K562 (cell line): Measurements from ENCODE around the gene SS18L1. TPM values are rescaled to one million over a fixed set of nuclear protein-coding genes. Genes with fewer than 3 reads are reported as not detected.
A peak's percentile ranks its signal among the peaks of the same experiment; 100 is the strongest.

Source experiments
- CBX3 ChIP-seq, 2 experiments: IDR thresholded peaks; 1 replicate in 1 of 2; 2 replicates in 1 of 2; pipeline ENCODE4 v1.6.1; 2012; ENCODE audit warnings: inconsistent platforms in 2 of 2, low read length in 2 of 2, borderline replicate concordance in 1 of 2, control low read depth in 1 of 2
- ELF2 ChIP-seq: fragments of 250-450 bp; sonication (Bioruptor Pico); IDR thresholded peaks from 2 replicates; pipeline ENCODE4 v1.5.0; 2021; ENCODE audit warnings: mild to moderate bottlenecking
- FOXK2 ChIP-seq, 2 experiments: fragments of 450-650 bp; IDR thresholded peaks in 1 of 2; conservative IDR thresholded peaks in 1 of 2; 2 replicates each; pipeline ENCODE4 v1.6.1; 2016; ENCODE audit warnings: low read depth in 2 of 2, mild to moderate bottlenecking in 1 of 2
- FOXM1 ChIP-seq, 2 experiments: fragments of 450-650 bp in 1 of 2; sonication (generic) in 1 of 2; formaldehyde crosslinking in 1 of 2; IDR thresholded peaks; 2 replicates each; pipeline versions ENCODE4 v1.6.1 to v1.9.0; 2017 to 2022; ENCODE audit warnings: low read depth in 2 of 2, mild to moderate bottlenecking in 2 of 2, missing genetic modification reagents in 1 of 2, moderate library complexity in 1 of 2
- GABPB1 ChIP-seq: sonication (generic); formaldehyde crosslinking; IDR thresholded peaks from 2 replicates; pipeline ENCODE4 v1.8.0; 2022; ENCODE audit warnings: mild to moderate bottlenecking, missing genetic modification reagents
- NFRKB ChIP-seq: fragments of 450-650 bp; IDR thresholded peaks from 2 replicates; pipeline ENCODE4 v1.6.1; 2016; ENCODE audit warnings: low read depth
- PHF20 ChIP-seq: fragments of 450-650 bp; IDR thresholded peaks from 2 replicates; pipeline ENCODE4 v1.6.1; 2018; ENCODE audit not compliant: partially characterized antibody
- PML ChIP-seq: IDR thresholded peaks from 2 replicates; pipeline ENCODE4 v1.6.1; 2012; ENCODE audit warnings: low read length, inconsistent platforms
- RBBP5 ChIP-seq: fragments of 200-600 bp; sonication (generic); IDR thresholded peaks from 2 replicates; pipeline ENCODE4 v1.6.1; 2012; ENCODE audit warnings: borderline replicate concordance, mild to moderate bottlenecking, low read length, control low read depth, inconsistent platforms; ENCODE audit not compliant: insufficient read depth, poor library complexity, severe bottlenecking
- RBM14 ChIP-seq: fragments of 200-400 bp; formaldehyde crosslinking; IDR thresholded peaks from 2 replicates; pipeline ENCODE4 v1.6.1; 2018; ENCODE audit warnings: low read depth, mild to moderate bottlenecking, low read length, moderate library complexity, borderline replicate concordance; ENCODE audit not compliant: insufficient read depth
- RCOR1 ChIP-seq, 2 experiments: IDR thresholded peaks; 2 replicates each; pipeline ENCODE4 v1.6.1; 2012; ENCODE audit warnings: low read depth in 2 of 2, low read length in 2 of 2, borderline replicate concordance in 1 of 2, improper control_type of control experiment in 1 of 2
- SMAD1 ChIP-seq: fragments of 150-350 bp; IDR thresholded peaks from 2 replicates; pipeline ENCODE4 v1.6.1; 2014; ENCODE audit warnings: low read length, low read depth; ENCODE audit not compliant: partially characterized antibody
- TAF9B ChIP-seq: fragments of 450-650 bp; IDR thresholded peaks from 2 replicates; pipeline ENCODE4 v1.6.1; 2018; ENCODE audit warnings: mild to moderate bottlenecking; ENCODE audit not compliant: partially characterized antibody
- VEZF1 ChIP-seq: fragments of 200-800 bp; sonication (Bioruptor generic); IDR thresholded peaks from 2 replicates; pipeline ENCODE4 v1.6.1; 2017; ENCODE audit warnings: missing genetic modification characterization, missing compliant biosample characterization
- YY1 ChIP-seq, 3 experiments: IDR thresholded peaks; 2 replicates each; pipeline ENCODE4 v1.6.1; 2011; ENCODE audit warnings: low read length in 2 of 3, mild to moderate bottlenecking in 2 of 3, moderate library complexity in 2 of 3, borderline replicate concordance in 1 of 3, control low read depth in 1 of 3, low read depth in 1 of 3; ENCODE audit not compliant: insufficient read depth in 3 of 3, insufficient replicate concordance in 2 of 3, control insufficient read depth in 1 of 3, insufficient read length in 1 of 3; ENCODE audit errors: extremely low read depth in 1 of 3
- ZC3H4 ChIP-seq: sonication (generic); formaldehyde crosslinking; IDR thresholded peaks from 2 replicates; pipeline ENCODE4 v1.9.0; 2021; ENCODE audit warnings: missing genetic modification reagents, borderline replicate concordance
- ZNF263 ChIP-seq: sonication (generic); formaldehyde crosslinking; IDR thresholded peaks from 2 replicates; pipeline ENCODE4 v1.8.0; 2022; ENCODE audit warnings: mild to moderate bottlenecking, missing genetic modification reagents, borderline replicate concordance
- ZNF282 ChIP-seq: sonication (generic); formaldehyde crosslinking; IDR thresholded peaks from 2 replicates; pipeline ENCODE4 v1.8.1; 2023; ENCODE audit warnings: missing genetic modification reagents
- ZNF584 ChIP-seq: fragments of 200-800 bp; sonication (Bioruptor generic); IDR thresholded peaks from 2 replicates; pipeline ENCODE4 v1.6.1; 2016; ENCODE audit warnings: low read depth, mild to moderate bottlenecking, missing genetic modification characterization, missing compliant biosample characterization
- polyA plus RNA-seq, 8 experiments: library from polyadenylated mRNA; depleted of rRNA in 4 of 8; stranded (reverse) in 5 of 8; unstranded in 3 of 8; fragments of >200 nt; fragmentation: Nextera tagmentation in 2 of 8; fragmentation: Illumina TruSeq in 1 of 8; extraction: Ambion mirVana in 2 of 8; extraction: Trizol in 1 of 8; gene quantifications; 2 replicates each; pipeline versions ENCODE4 v1.2.1 to v1.2.3, GENCODE V29; 2011 to 2014; ENCODE audit warnings: inconsistent platforms in 1 of 8, missing spikeins in 1 of 8
- total RNA-seq, 7 experiments: library from RNA; depleted of rRNA in 6 of 7; stranded (reverse); fragments of >200 nt in 6 of 7; fragmentation: Illumina TruSeq in 2 of 7; extraction: Trizol in 2 of 7; gene quantifications; 2 replicates each; pipeline versions ENCODE4 v1.2.1 to v1.2.3, GENCODE V29; 2011 to 2021; ENCODE audit warnings: low replicate concordance in 1 of 7

Gene SS18L1
- total and polyA plus RNA-seq, 9 of the 15 experiments (the other 6 are each of a cell fraction or from before 2014, with no cell fraction given), result 2.7 to 28.3 (median 15.1) TPM

- TF ChIP-seq SMAD1 (no peak), RBM14 (0 out of 2 replicates have a peak, but pooled peaks have one; percentile 39), FOXK2 (conservative IDR thresholded peaks at IDR 0.05 in 1 of 2, IDR thresholded peaks at IDR 0.05 in 1 of 2; ENCODE audit: low read depth in 2 of 2) (peak; percentile 73 to 89), ZNF282 (0 out of 2 replicates have a peak, but pooled peaks have one; percentile 12), YY1 (IDR thresholded peaks at IDR 0.05; ENCODE audit: borderline replicate concordance in 1 of 3, control insufficient read depth in 1 of 3, extremely low read depth in 1 of 3, insufficient read depth in 3 of 3, insufficient read length in 1 of 3, insufficient replicate concordance in 2 of 3, low read depth in 1 of 3, low read length in 2 of 3) (peak in 2 of 3 experiments; percentile 72 to 74), GABPB1 (peak; percentile 97), VEZF1 (CRISPR knock-in tag) (peak; percentile 77), NFRKB (peak; percentile 76), CBX3 (IDR thresholded peaks at IDR 0.05; ENCODE audit: borderline replicate concordance in 1 of 2, low read length in 2 of 2) (peak in 1 of 2 experiments; percentile 31; a peak in 1 of 3 replicates), FOXM1 (IDR thresholded peaks at IDR 0.05; ENCODE audit: low read depth) (no peak), FOXM1 (CRISPR knock-in tag; IDR thresholded peaks at IDR 0.05; ENCODE audit: low read depth) (peak; percentile 55; the same call in 1 of the 2 replicates), ZC3H4 (no peak; the same call in 1 of the 2 replicates), ZNF584 (CRISPR knock-in tag) (no peak), RCOR1 (IDR thresholded peaks at IDR 0.05; ENCODE audit: borderline replicate concordance in 1 of 2, low read depth in 2 of 2, low read length in 2 of 2) (peak in 1 of 2 experiments; percentile 46; a peak in 1 of 4 replicates), ZNF263 (CRISPR knock-in tag) (0 out of 2 replicates have a peak, but pooled peaks have one; percentile 19), PML (peak; percentile 85), ELF2 (peak; percentile 83), RBBP5 (peak; percentile 97), TAF9B (peak; percentile 82), PHF20 (peak; percentile 98)
Measured at GRCh38 chr20:62182469-62183425, 39.2 kb downstream of the SS18L1 start, which contains the start of gene MTG2 (continued).
